H1 (cell line): Measurements from ENCODE around the gene ELOVL4. TPM values are rescaled to one million over a fixed set of nuclear protein-coding genes. Genes with fewer than 3 reads are reported as not detected.

Experiments
- CTCF ChIA-PET: fragments of 300-600 bp; sonication (Branson Sonifier 250); formaldehyde crosslinking; loops from one replicate; lab custom pipeline; 2021; ENCODE audit not compliant: partially characterized antibody; lab: Charles Lee
- POLR2A ChIA-PET: fragments of 300-600 bp; sonication (Branson Sonifier 250); formaldehyde crosslinking; loops from one replicate; lab custom pipeline; 2021; ENCODE audit warnings: inconsistent platforms; ENCODE audit not compliant: partially characterized antibody; lab: Charles Lee
- DNase-seq, 2 experiments: peaks; one replicate each; pipeline versions ENCODE4 v3.0.0 to v3.0.0-alpha.2; 2010 to 2022; ENCODE audit warnings: low spot score in 2 of 2, low read depth in 1 of 2, mixed read lengths in 1 of 2
- FAIRE-seq: peaks from 2 replicates; lab custom pipeline; 2011; peaks lifted over from hg19 to GRCh38; lab: Jason Lieb, UNC
- H2AFZ ChIP-seq: 2 replicates; pipeline ENCODE4 v1.8.1; 2012; ENCODE audit warnings: low read length, inconsistent platforms
- H2AK5ac ChIP-seq: 2 replicates; pipeline ENCODE4 v1.6.1; 2013; ENCODE audit warnings: low read depth, low read length
- H2BK120ac ChIP-seq: replicated peaks from 2 replicates; pipeline ENCODE3; 2013; ENCODE audit warnings: low read depth, low read length, inconsistent platforms
- H2BK12ac ChIP-seq: 2 replicates; pipeline ENCODE4 v1.6.1; 2013; ENCODE audit warnings: low read depth, low read length
- H2BK15ac ChIP-seq: 2 replicates; pipeline ENCODE4 v1.6.1; 2013; ENCODE audit warnings: low read length
- H2BK20ac ChIP-seq: 2 replicates; pipeline ENCODE4 v1.6.1; 2013; ENCODE audit warnings: low read length
- H2BK5ac ChIP-seq: 2 replicates; pipeline ENCODE4 v1.6.1; 2013; ENCODE audit warnings: low read depth, low read length
- H3K14ac ChIP-seq: 2 replicates; pipeline ENCODE4 v1.6.1; 2013; ENCODE audit warnings: inconsistent platforms; ENCODE audit not compliant: insufficient read length
- H3K18ac ChIP-seq: 2 replicates; pipeline ENCODE4 v1.6.1; 2013; ENCODE audit warnings: low read length; ENCODE audit errors: extremely low read depth
- H3K23ac ChIP-seq: 2 replicates; pipeline ENCODE4 v1.6.1; 2013; ENCODE audit warnings: inconsistent platforms; ENCODE audit not compliant: insufficient read length
- H3K23me2 ChIP-seq: 2 replicates; pipeline ENCODE4 v1.6.1; 2013; ENCODE audit warnings: low read depth, low read length
- H3K27ac ChIP-seq: 2 replicates; pipeline ENCODE4 v1.6.1; 2011; ENCODE audit warnings: low read depth, low read length, inconsistent platforms
- H3K27me3 ChIP-seq, 4 experiments: replicated peaks in 1 of 4; 1 replicate in 1 of 4; 2 replicates in 3 of 4; pipeline versions ENCODE4 v1.6.1 to v1.8.1; 2011 to 2013; ENCODE audit warnings: low read length in 3 of 4, mild to moderate bottlenecking in 3 of 4, inconsistent platforms in 2 of 4, mixed read lengths in 2 of 4, moderate library complexity in 1 of 4; ENCODE audit not compliant: control insufficient read depth in 3 of 4, insufficient read depth in 3 of 4; ENCODE audit errors: extremely low read depth in 1 of 4
- H3K36me3 ChIP-seq, 4 experiments: 2 replicates each; pipeline versions ENCODE4 v1.6.1 to v1.8.1; 2011 to 2013; ENCODE audit warnings: mild to moderate bottlenecking in 4 of 4, low read length in 3 of 4, moderate library complexity in 2 of 4, control low read depth in 1 of 4, inconsistent platforms in 1 of 4; ENCODE audit not compliant: insufficient read depth in 4 of 4, control insufficient read depth in 2 of 4
- H3K4ac ChIP-seq: replicated peaks from 2 replicates; pipeline ENCODE3; 2013; ENCODE audit warnings: low read length, low read depth, mixed read lengths, inconsistent platforms; ENCODE audit not compliant: insufficient read length
- H3K4me1 ChIP-seq, 4 experiments: replicated peaks in 1 of 4; 1 replicate in 1 of 4; 2 replicates in 3 of 4; pipeline versions ENCODE4 v1.6.1 to v1.8.1; 2011 to 2013; ENCODE audit warnings: low read length in 3 of 4, inconsistent platforms in 2 of 4, mixed read lengths in 1 of 4; ENCODE audit not compliant: insufficient read depth in 4 of 4, control insufficient read depth in 3 of 4
- H3K4me2 ChIP-seq, 2 experiments: 2 replicates each; pipeline versions ENCODE4 v1.6.1 to v1.8.1; 2011 to 2013; ENCODE audit warnings: low read depth in 2 of 2, low read length in 2 of 2, control low read depth in 1 of 2, inconsistent platforms in 1 of 2, mild to moderate bottlenecking in 1 of 2; ENCODE audit not compliant: insufficient read depth in 1 of 2
- H3K4me3 ChIP-seq, 4 experiments: fragments of 200-600, 300-600 bp in 1 of 4; sonication (generic), shearing (Covaris generic), sonication (Bioruptor Twin) in 1 of 4; 2 replicates each; pipeline versions ENCODE4 v1.5.1 to v1.8.1; 2011 to 2016; ENCODE audit warnings: low read length in 4 of 4, low read depth in 3 of 4, control low read depth in 2 of 4, inconsistent platforms in 2 of 4, mild to moderate bottlenecking in 2 of 4, mixed read lengths in 1 of 4, moderate library complexity in 1 of 4; ENCODE audit not compliant: insufficient read depth in 2 of 4; ENCODE audit errors: extremely low read depth in 1 of 4
- H3K56ac ChIP-seq: replicated peaks from 2 replicates; pipeline ENCODE3; 2013; ENCODE audit warnings: low read depth, mild to moderate bottlenecking, mixed read lengths, low read length, inconsistent platforms; ENCODE audit not compliant: insufficient read length
- H3K79me1 ChIP-seq: 2 replicates; pipeline ENCODE4 v1.6.1; 2013; ENCODE audit warnings: low read depth, low read length, control low read depth
- H3K79me2 ChIP-seq, 2 experiments: 2 replicates each; pipeline versions ENCODE4 v1.6.1 to v1.8.1; 2012 to 2013; ENCODE audit warnings: low read length in 2 of 2, mild to moderate bottlenecking in 2 of 2, inconsistent platforms in 1 of 2; ENCODE audit not compliant: insufficient read depth in 2 of 2, control insufficient read depth in 1 of 2
- H3K9ac ChIP-seq, 4 experiments: replicated peaks in 1 of 4; 1 replicate in 1 of 4; 2 replicates in 3 of 4; pipeline versions ENCODE4 v1.6.1 to v1.8.1; 2011 to 2013; ENCODE audit warnings: low read depth in 3 of 4, low read length in 3 of 4, control low read depth in 2 of 4, mild to moderate bottlenecking in 2 of 4, moderate library complexity in 2 of 4, inconsistent platforms in 1 of 4; ENCODE audit errors: extremely low read depth in 1 of 4
- H3K9me3 ChIP-seq, 2 experiments: 2 replicates each; pipeline versions ENCODE4 v1.6.1 to v1.8.1; 2012 to 2013; ENCODE audit warnings: mild to moderate bottlenecking in 2 of 2, moderate library complexity in 2 of 2, control low read depth in 1 of 2, inconsistent platforms in 1 of 2, low read depth in 1 of 2, low read length in 1 of 2, mixed read lengths in 1 of 2; ENCODE audit not compliant: insufficient read depth in 2 of 2
- H4K20me1 ChIP-seq, 2 experiments: replicated peaks in 1 of 2; 2 replicates each; pipeline versions ENCODE3 to v1.8.1; 2011 to 2013; ENCODE audit warnings: inconsistent platforms in 2 of 2, low read length in 2 of 2, mild to moderate bottlenecking in 1 of 2; ENCODE audit not compliant: insufficient read depth in 2 of 2, control insufficient read depth in 1 of 2
- H4K5ac ChIP-seq: 2 replicates; pipeline ENCODE4 v1.6.1; 2013; ENCODE audit warnings: low read length, low read depth, mixed read lengths, inconsistent platforms; ENCODE audit not compliant: insufficient read length
- H4K8ac ChIP-seq: 2 replicates; pipeline ENCODE4 v1.8.0; 2013; ENCODE audit warnings: mild to moderate bottlenecking, moderate library complexity, low read length, inconsistent platforms; ENCODE audit not compliant: insufficient read depth; ENCODE audit errors: extremely low read depth
- H4K91ac ChIP-seq: replicated peaks from 2 replicates; pipeline ENCODE3; 2013; ENCODE audit warnings: low read length, mixed read lengths, inconsistent platforms; ENCODE audit not compliant: insufficient read length
- CTCF ChIP-seq, 3 experiments: IDR thresholded peaks; 1 replicate in 2 of 3; 2 replicates in 1 of 3; pipeline versions ENCODE4 v1.5.1 to v1.6.1; 2011; ENCODE audit warnings: low read length in 3 of 3, mild to moderate bottlenecking in 3 of 3, inconsistent platforms in 2 of 3, low read depth in 1 of 3, moderate library complexity in 1 of 3; ENCODE audit not compliant: insufficient read depth in 1 of 3; ENCODE audit errors: control extremely low read depth in 1 of 3
- FOSL1 ChIP-seq: IDR thresholded peaks from 2 replicates; pipeline ENCODE4 v1.6.1; 2011; ENCODE audit warnings: mild to moderate bottlenecking, low read depth, low read length, moderate library complexity; ENCODE audit not compliant: insufficient read depth
- KDM1A ChIP-seq: fragments of 200-600, 300-600 bp; sonication (generic); IDR thresholded peaks from 2 replicates; pipeline ENCODE4 v1.7.1; 2016; ENCODE audit warnings: mild to moderate bottlenecking, low read length, borderline replicate concordance
- MAX ChIP-seq: IDR thresholded peaks from 2 replicates; pipeline ENCODE4 v1.6.1; 2012; ENCODE audit warnings: inconsistent platforms
- RAD21 ChIP-seq, 2 experiments: IDR thresholded peaks in 1 of 2; conservative IDR thresholded peaks in 1 of 2; 2 replicates each; pipeline ENCODE4 v1.6.1; 2011; ENCODE audit warnings: low read depth in 2 of 2, low read length in 2 of 2, improper control_type of control experiment in 1 of 2, inconsistent platforms in 1 of 2, mild to moderate bottlenecking in 1 of 2, moderate library complexity in 1 of 2
- TAF7 ChIP-seq: optimal IDR thresholded peaks from 2 replicates; pipeline ENCODE3; 2011; ENCODE audit warnings: low read depth, mild to moderate bottlenecking, inconsistent platforms, low read length, moderate library complexity, borderline replicate concordance
- TBP ChIP-seq: IDR thresholded peaks from 2 replicates; pipeline ENCODE4 v1.6.1; 2011; ENCODE audit warnings: low read depth, low read length, improper control_type of control experiment
- TEAD4 ChIP-seq: IDR thresholded peaks from 2 replicates; pipeline ENCODE4 v1.6.1; 2012; ENCODE audit warnings: low read depth, low read length, inconsistent platforms, mixed read lengths
- YY1 ChIP-seq: IDR thresholded peaks from 2 replicates; pipeline ENCODE4 v1.6.1; 2011; ENCODE audit warnings: low read depth, mild to moderate bottlenecking, low read length
- WGBS, 2 experiments: shearing (Covaris generic) in 1 of 2; methylation state at CpG; one replicate each; pipeline versions ENCODE4 v1.1.6 to v1.1.7; 2013 to 2015; ENCODE audit warnings: low lambda C conversion rate in 2 of 2, mixed read lengths in 2 of 2, inconsistent platforms in 1 of 2, low coverage in 1 of 2, missing lambda C conversion rate in 1 of 2; ENCODE audit not compliant: insufficient replicate concordance in 2 of 2, insufficient coverage in 1 of 2, insufficient read length in 1 of 2; ENCODE audit errors: extremely low coverage in 1 of 2, missing lambda C conversion rate in 1 of 2; 5-methylcytosine and 5-hydroxymethylcytosine counted together
- polyA plus RNA-seq, 7 experiments: library from polyadenylated mRNA; depleted of rRNA in 3 of 7; stranded (reverse) in 5 of 7; unstranded in 2 of 7; fragments of >200 nt in 5 of 7; fragments of 200-250 nt in 2 of 7; gene quantifications; 1 replicate in 5 of 7; 2 replicates in 1 of 7; 4 replicates in 1 of 7; pipeline versions ENCODE4 v1.2.1 to v1.2.3, GENCODE V29; 2011 to 2013; ENCODE audit warnings: missing spikeins in 2 of 7, mixed read lengths in 2 of 7
- total RNA-seq: library from RNA; stranded (reverse); fragmentation: NEBNext Ultra II Directional; extraction: Animal tissue kit (Norgen Biotek cat#: 25700); gene quantifications from 2 replicates; pipeline ENCODE4 v1.2.1, GENCODE V29; 2021

Gene ELOVL4
- total and polyA plus RNA-seq, 2 of the 8 experiments (the other 6 are each of a cell fraction or from before 2014, with no cell fraction given) = 2.0 to 15.0 TPM

DNA sequence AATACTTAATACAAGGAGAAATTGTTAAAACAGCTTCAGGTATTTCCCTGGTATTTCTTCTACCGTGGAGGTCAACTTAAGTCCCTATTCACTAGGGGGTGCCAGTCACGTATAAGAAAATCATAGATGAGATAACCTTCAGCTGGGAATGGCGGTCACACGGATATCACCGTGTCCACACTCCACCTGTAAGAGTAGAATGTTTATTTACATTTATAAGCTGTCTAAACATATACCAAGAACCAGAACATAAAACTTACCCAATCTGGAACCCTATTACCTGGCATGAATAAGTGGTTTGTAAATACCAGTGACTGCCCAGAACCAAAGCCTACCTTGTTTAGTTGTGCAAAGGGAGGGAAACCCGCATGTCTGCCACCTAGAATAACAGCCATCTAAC, 1.9 kb upstream of the ELOVL4 start:
- Histone ChIP-seq H3K14ac (no peak overlapping the region), H3K27ac (no peak overlapping the region), H3K23me2 (peaks cover 15% of the 10 kb centered on the region), H4K8ac (no peak overlapping the region), H3K27me3 (no peaks in the 10 kb centered on the region; a peak in 2 of 7 replicates), H3K18ac (no peak overlapping the region), H3K23ac (no peak overlapping the region), H2BK120ac (no peak overlapping the region), H3K79me2 (peaks cover 0 to 10% of the 10 kb centered on the region in 2 experiments; a peak in 2 of 4 replicates), H2BK20ac (no peak overlapping the region), H4K20me1 (peaks cover 0 to 4% of the 10 kb centered on the region in 2 experiments), H2AFZ (peak overlapping the region; percentile 93), H2BK5ac (no peak overlapping the region), H2AK5ac (no peak overlapping the region), H4K5ac (no peak overlapping the region), H3K79me1 (no peaks in the 10 kb centered on the region), H3K9me3 (no peaks in the 10 kb centered on the region), H2BK15ac (no peak overlapping the region), H3K4me1 (peaks cover 0 to 7% (median 4%) of the 10 kb centered on the region in 4 experiments; a peak in 4 of 7 replicates), H3K9ac (no peak overlapping the region), H3K4me2 (0 out of 4 replicates have a peak overlapping the region, but pooled peaks of 1 of the 2 experiments have one; percentile 24), H3K4me3 (peak overlapping the region in 1 of 4 experiments; percentile 25; a peak in 1 of 8 replicates), H3K56ac (no peak overlapping the region), H2BK12ac (no peak overlapping the region), H3K4ac (no peak overlapping the region), H4K91ac (no peak overlapping the region), H3K36me3 (no peaks in the 10 kb centered on the region)
- 35% methylated on average over 6 of the region's 6 CpGs; no CpG with 5 or more reads in 1 of the 2 experiments for WGBS, 2 experiments
- FAIRE-seq (no peak), DNase-seq (peak in 1 of 2 experiments; percentile 72)
- ChIA-PET POLR2A (interaction anchor here (1.1 to 2.2 kb wide), 2 partner anchors 55 to 61 kb away, joined by 3 to 5 read pairs; partner anchors contain the start of gene TTK), CTCF (interaction anchor here (0.7 to 2.5 kb wide), 34 partner anchors 9 to 217 kb away, joined by 3 to 27 read pairs (median 4); partner anchors contain the start of gene TTK)
- TF ChIP-seq KDM1A = no peak
- peak in 2 of 3 experiments; percentile 60 to 71; a peak in 3 of 4 replicates for TF ChIP-seq CTCF (IDR thresholded peaks at IDR 0.05; ENCODE audit: control extremely low read depth in 1 of 3, insufficient read depth in 1 of 3, low read depth in 1 of 3, low read length in 3 of 3)
- TF ChIP-seq TEAD4 = peak; percentile 77; the same call in 1 of the 2 replicates
- TF ChIP-seq YY1 = peak; percentile 76; the same call in 1 of the 2 replicates
- peak; percentile 77 to 82 for TF ChIP-seq RAD21 (IDR thresholded peaks at IDR 0.05 in 1 of 2, conservative IDR thresholded peaks at IDR 0.05 in 1 of 2; ENCODE audit: low read depth in 2 of 2, low read length in 2 of 2)
- no peak for TF ChIP-seq TBP
- no peak for TF ChIP-seq TAF7
- no peak for TF ChIP-seq FOSL1
- no peak for TF ChIP-seq MAX
